IMR-90 (cell line): ENCODE data around the gene PIK3R5. TPM values are rescaled to one million over a fixed set of nuclear protein-coding genes. Genes with fewer than 3 reads are reported as not detected.

Source experiments
- ATAC-seq: fragments of 200-7000 bp; cut with Tn5 transposase; 2 replicates; pipeline ENCODE4 v1.9.1; 2020; ENCODE audit warnings: low read depth, mild to moderate bottlenecking, moderate library complexity
- BruUV-seq: library from RNA; stranded (reverse); fragments of 400-500 nt; replicated peaks from 2 replicates; lab custom pipeline; 2021; lab: Mats Ljungman, UMichigan
- CTCF ChIA-PET: fragments of 300-600 bp; formaldehyde crosslinking; extraction: SDS; loops from one replicate; lab custom pipeline; 2021; ENCODE audit warnings: antibody characterized with exemption; lab: Yijun Ruan, JAX
- POLR2A ChIA-PET: fragments of 300-600 bp; sonication (Branson Sonifier 250); formaldehyde crosslinking; loops from one replicate; lab custom pipeline; 2022; ENCODE audit warnings: antibody characterized with exemption; ENCODE audit not compliant: unreplicated experiment; lab: Charles Lee
- DNase-seq: peaks from one replicate; pipeline ENCODE4 v3.0.0; 2013
- H2AFZ ChIP-seq: replicated peaks from 2 replicates; pipeline ENCODE3; 2013; ENCODE audit warnings: low read length, mild to moderate bottlenecking; ENCODE audit not compliant: poor library complexity
- H2AK5ac ChIP-seq: 2 replicates; pipeline ENCODE4 v1.6.1; 2013; ENCODE audit warnings: low read depth, low read length, inconsistent platforms
- H2AK9ac ChIP-seq: replicated peaks from 2 replicates; pipeline ENCODE3; 2013; ENCODE audit warnings: mild to moderate bottlenecking, low read depth, low read length, moderate library complexity; ENCODE audit not compliant: poor library complexity
- H2BK120ac ChIP-seq: 2 replicates; pipeline ENCODE4 v1.6.1; 2013; ENCODE audit warnings: low read depth, low read length, inconsistent platforms
- H2BK15ac ChIP-seq: 3 replicates; pipeline ENCODE4 v1.6.1; 2013; ENCODE audit warnings: low read depth, low read length, inconsistent platforms
- H2BK20ac ChIP-seq: 2 replicates; pipeline ENCODE4 v1.6.1; 2013; ENCODE audit warnings: low read depth, mild to moderate bottlenecking, inconsistent platforms, low read length, moderate library complexity
- H2BK5ac ChIP-seq: 2 replicates; pipeline ENCODE4 v1.6.1; 2013; ENCODE audit warnings: mild to moderate bottlenecking, low read depth, low read length, inconsistent platforms; ENCODE audit not compliant: poor library complexity, severe bottlenecking
- H3K14ac ChIP-seq: replicated peaks from 2 replicates; pipeline ENCODE4 v1.6.1; 2013; ENCODE audit warnings: low read depth, low read length, inconsistent platforms
- H3K18ac ChIP-seq: 2 replicates; pipeline ENCODE4 v1.6.1; 2013; ENCODE audit warnings: low read depth, low read length, control low read depth
- H3K23ac ChIP-seq: 2 replicates; pipeline ENCODE4 v1.6.1; 2013; ENCODE audit warnings: low read depth, low read length, inconsistent platforms
- H3K27ac ChIP-seq: 2 replicates; pipeline ENCODE4 v1.5.1; 2013; ENCODE audit warnings: mild to moderate bottlenecking, control low read depth, low read length; ENCODE audit not compliant: insufficient read depth
- H3K27me3 ChIP-seq: 2 replicates; pipeline ENCODE4 v1.6.1; 2013; ENCODE audit warnings: low read length; ENCODE audit not compliant: control insufficient read depth, insufficient read depth
- H3K36me3 ChIP-seq: 2 replicates; pipeline ENCODE4 v1.6.1; 2013; ENCODE audit warnings: low read length, mixed read lengths; ENCODE audit not compliant: control insufficient read depth, insufficient read depth
- H3K4ac ChIP-seq: 2 replicates; pipeline ENCODE4 v1.6.1; 2013; ENCODE audit warnings: low read depth, low read length, inconsistent platforms
- H3K4me1 ChIP-seq: 2 replicates; pipeline ENCODE4 v1.6.1; 2013; ENCODE audit warnings: low read length, mixed read lengths; ENCODE audit not compliant: control insufficient read depth, insufficient read depth
- H3K4me2 ChIP-seq: 2 replicates; pipeline ENCODE4 v1.6.1; 2013; ENCODE audit warnings: low read depth, mild to moderate bottlenecking, control low read depth, low read length, moderate library complexity
- H3K4me3 ChIP-seq: 2 replicates; pipeline ENCODE4 v1.5.1; 2013; ENCODE audit warnings: low read depth, mild to moderate bottlenecking, control low read depth, low read length, moderate library complexity; ENCODE audit not compliant: insufficient read depth
- H3K56ac ChIP-seq: 2 replicates; pipeline ENCODE4 v1.6.1; 2013; ENCODE audit warnings: low read length, inconsistent platforms; ENCODE audit not compliant: insufficient read depth; ENCODE audit errors: extremely low read depth
- H3K79me1 ChIP-seq, 2 experiments: 2 replicates each; pipeline ENCODE4 v1.6.1; 2013; ENCODE audit warnings: low read length in 2 of 2, inconsistent platforms in 1 of 2, low read depth in 1 of 2
- H3K9ac ChIP-seq: 2 replicates; pipeline ENCODE4 v1.6.1; 2013; ENCODE audit warnings: low read depth, low read length, control low read depth
- H3K9me1 ChIP-seq: 2 replicates; pipeline ENCODE4 v1.6.1; 2013; ENCODE audit warnings: low read length, inconsistent platforms; ENCODE audit not compliant: insufficient read depth
- H3K9me3 ChIP-seq: 2 replicates; pipeline ENCODE4 v1.6.1; 2013; ENCODE audit warnings: low read length; ENCODE audit not compliant: control insufficient read depth, insufficient read depth
- H4K20me1 ChIP-seq: 2 replicates; pipeline ENCODE4 v1.6.1; 2013; ENCODE audit warnings: low read length, inconsistent platforms; ENCODE audit not compliant: insufficient read depth
- H4K5ac ChIP-seq: 2 replicates; pipeline ENCODE4 v1.6.1; 2013; ENCODE audit warnings: mild to moderate bottlenecking, low read depth, low read length, control low read depth
- H4K8ac ChIP-seq, 2 experiments: 2 replicates each; pipeline ENCODE4 v1.6.1; 2013; ENCODE audit warnings: low read depth in 2 of 2, low read length in 2 of 2, control low read depth in 1 of 2, inconsistent platforms in 1 of 2
- H4K91ac ChIP-seq: 2 replicates; pipeline ENCODE4 v1.6.1; 2013; ENCODE audit warnings: low read depth, low read length, inconsistent platforms; ENCODE audit not compliant: insufficient read depth
- ELK1 ChIP-seq: fragments of 150-350 bp; IDR thresholded peaks from 2 replicates; pipeline ENCODE4 v1.6.1; 2016; ENCODE audit warnings: low read depth, mild to moderate bottlenecking, low read length, moderate library complexity, borderline replicate concordance
- FOS ChIP-seq: fragments of 150-350 bp; IDR thresholded peaks from 2 replicates; pipeline ENCODE4 v1.6.1; 2016; ENCODE audit warnings: low read depth, low read length
- WGBS, 2 experiments: methylation state at CpG; one replicate each; pipeline versions ENCODE4 v1.1.5 to v1.1.7; 2013; ENCODE audit warnings: missing lambda C conversion rate in 2 of 2; ENCODE audit not compliant: insufficient read length in 1 of 2; ENCODE audit errors: extremely low coverage in 2 of 2; 5-methylcytosine and 5-hydroxymethylcytosine counted together
- dilution Hi-C: fragments of 300-500 bp; cut with HindIII; formaldehyde crosslinking; loops from one replicate; pipeline ENCODE4 v1.14.3; 2018; ENCODE audit warnings: low sequenced_read_pairs; ENCODE audit not compliant: unreplicated experiment
- in situ Hi-C: fragments of 300-500 bp; cut with MboI; formaldehyde crosslinking; loops from 3 replicates; pipeline ENCODE4 v1.14.3; 2019; ENCODE audit warnings: low sequenced_read_pairs, inconsistent platforms, mixed read lengths
- intact Hi-C: fragments of 100-400 bp; cut with micrococcal nuclease; formaldehyde crosslinking; loops from 2 replicates; pipeline ENCODE4 v1.10.0; 2022
- polyA plus RNA-seq, 3 experiments: library from polyadenylated mRNA; depleted of rRNA; stranded (reverse); fragments of >200 nt; gene quantifications; 2 replicates each; pipeline ENCODE4 v1.2.3, GENCODE V29; 2012; ENCODE audit warnings: low replicate concordance in 1 of 3
- total RNA-seq: library from RNA; depleted of rRNA; stranded (reverse); fragments of >200 nt; gene quantifications from 2 replicates; pipeline ENCODE4 v1.2.3, GENCODE V29; 2012

Gene PIK3R5
- total and polyA plus RNA-seq, 2 of the 4 experiments (the other 2 are of a cell fraction), result not detected

GRCh38 chr17:8960325-8961140, 5.0 kb downstream of the PIK3R5 start:
- Histone ChIP-seq H3K79me1 (no peaks in the 10 kb centered on the region), H3K56ac (no peak overlapping the region), H4K8ac (no peak overlapping the region), H3K36me3 (no peaks in the 10 kb centered on the region), H3K18ac (no peak overlapping the region), H2AFZ (no peak overlapping the region), H2AK5ac (no peak overlapping the region), H2BK5ac (no peak overlapping the region), H2BK15ac (no peak overlapping the region), H3K9me1 (no peaks in the 10 kb centered on the region), H4K20me1 (no peaks in the 10 kb centered on the region), H2AK9ac (no peak overlapping the region), H3K9ac (no peak overlapping the region), H3K23ac (no peak overlapping the region), H2BK20ac (no peak overlapping the region), H4K5ac (no peak overlapping the region), H3K14ac (no peak overlapping the region), H4K91ac (no peak overlapping the region), H3K4ac (no peak overlapping the region), H3K9me3 (peaks cover 15% of the 10 kb centered on the region), H3K4me2 (no peak overlapping the region), H3K27me3 (no peaks in the 10 kb centered on the region), H3K4me1 (no peaks in the 10 kb centered on the region), H3K27ac (no peak overlapping the region), H2BK120ac (no peak overlapping the region), H3K4me3 (no peak overlapping the region)
- TF ChIP-seq ELK1 (no peak), FOS (no peak)
- no TSS peak for BruUV-seq
- dilution Hi-C loops, result no loop called here
- in situ Hi-C loops, result no loop called here
- DNase-seq (no peak), ATAC-seq (no peak)
- ChIA-PET CTCF (no interaction called here), POLR2A (no interaction called here)
- WGBS, 2 experiments, result 46% methylated on average over 3 of the region's 10 CpGs; no CpG with 5 or more reads in 1 of the 2 experiments
- intact Hi-C loops, result no loop called here
